GM13977 (cell line): ENCODE measurements around the gene ING3.
"Not testable (repeated sequence)": the region's sequence is repeated elsewhere in the genome, so short reads cannot be mapped to it uniquely, and the experiment has no call there.

ENCODE experiments used
- DNase-seq: peaks from one replicate; pipeline ENCODE4 v3.0.0; 2012; ENCODE audit warnings: low spot score
- in situ Hi-C: fragments of 300-500 bp; cut with MboI; formaldehyde crosslinking; loops from one replicate; pipeline ENCODE4 v1.12.0; 2022; ENCODE audit warnings: low sequenced_read_pairs, low pct_unique_long_range_greater_than_20kb, mixed read lengths, inconsistent platforms; ENCODE audit not compliant: unreplicated experiment
- TF ChIP-seq, protein P1 (sequence below): IDR thresholded peaks from 2 replicates; pipeline ENCODE4 v1.5.1; 2012; ENCODE audit warnings: mild to moderate bottlenecking, control low read depth; ENCODE audit not compliant: insufficient read depth; ENCODE audit errors: extremely low read depth, missing control alignments

Gene ING3

GRCh38 chr7:120998996-120999565, 48.5 kb downstream of the ING3 start:
- no peak for DNase-seq
- TF ChIP-seq, protein P1, sequence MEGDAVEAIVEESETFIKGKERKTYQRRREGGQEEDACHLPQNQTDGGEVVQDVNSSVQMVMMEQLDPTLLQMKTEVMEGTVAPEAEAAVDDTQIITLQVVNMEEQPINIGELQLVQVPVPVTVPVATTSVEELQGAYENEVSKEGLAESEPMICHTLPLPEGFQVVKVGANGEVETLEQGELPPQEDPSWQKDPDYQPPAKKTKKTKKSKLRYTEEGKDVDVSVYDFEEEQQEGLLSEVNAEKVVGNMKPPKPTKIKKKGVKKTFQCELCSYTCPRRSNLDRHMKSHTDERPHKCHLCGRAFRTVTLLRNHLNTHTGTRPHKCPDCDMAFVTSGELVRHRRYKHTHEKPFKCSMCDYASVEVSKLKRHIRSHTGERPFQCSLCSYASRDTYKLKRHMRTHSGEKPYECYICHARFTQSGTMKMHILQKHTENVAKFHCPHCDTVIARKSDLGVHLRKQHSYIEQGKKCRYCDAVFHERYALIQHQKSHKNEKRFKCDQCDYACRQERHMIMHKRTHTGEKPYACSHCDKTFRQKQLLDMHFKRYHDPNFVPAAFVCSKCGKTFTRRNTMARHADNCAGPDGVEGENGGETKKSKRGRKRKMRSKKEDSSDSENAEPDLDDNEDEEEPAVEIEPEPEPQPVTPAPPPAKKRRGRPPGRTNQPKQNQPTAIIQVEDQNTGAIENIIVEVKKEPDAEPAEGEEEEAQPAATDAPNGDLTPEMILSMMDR = no peak
- in situ Hi-C loops = loop anchor here (10.0 kb wide), 1 partner anchor 86 kb away; no protein-coding TSS in a partner anchor

GRCh38 chr7:121000081-121000983, 49.8 kb downstream of the ING3 start:
- DNase-seq = no peak

DNA sequence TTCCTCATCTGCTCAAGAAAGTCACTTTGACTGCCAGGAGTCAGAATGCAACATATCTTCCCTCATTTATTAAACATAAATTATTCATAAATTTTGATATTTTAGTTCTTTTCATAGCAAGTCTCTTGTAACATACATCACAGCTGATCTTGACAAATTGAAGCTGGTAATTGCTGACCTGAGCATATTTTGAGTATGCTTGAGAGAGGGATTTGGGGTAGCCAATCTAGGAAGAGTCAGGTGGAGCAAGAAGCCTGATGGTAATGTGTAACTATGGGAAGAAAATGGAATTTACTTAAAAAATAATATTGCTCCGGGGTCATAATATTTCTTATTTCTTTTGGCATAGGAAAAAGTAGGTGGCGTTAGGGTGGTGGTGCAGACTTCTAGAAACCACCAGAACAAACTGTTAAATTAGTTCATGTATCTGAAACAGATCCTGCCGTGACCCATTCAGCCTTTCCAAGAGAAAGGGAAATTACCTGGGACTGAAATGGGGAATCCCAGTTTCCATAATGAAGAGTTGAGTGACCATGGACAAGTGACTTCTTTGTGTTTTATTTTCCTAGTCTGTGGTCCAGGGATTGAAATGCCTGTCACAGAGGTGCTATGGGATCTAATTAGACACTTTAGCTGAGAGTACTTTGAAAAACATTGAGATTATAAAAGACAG, 50.8 kb downstream of the ING3 start:
- TF ChIP-seq, protein P1 = no peak
- no peak for DNase-seq
- in situ Hi-C loops = no loop called here

More at GRCh38 chr7:121000081-121000983, 49.8 kb downstream of the ING3 start:
- in situ Hi-C loops = no loop called here
- TF ChIP-seq, protein P1 = no peak

DNA sequence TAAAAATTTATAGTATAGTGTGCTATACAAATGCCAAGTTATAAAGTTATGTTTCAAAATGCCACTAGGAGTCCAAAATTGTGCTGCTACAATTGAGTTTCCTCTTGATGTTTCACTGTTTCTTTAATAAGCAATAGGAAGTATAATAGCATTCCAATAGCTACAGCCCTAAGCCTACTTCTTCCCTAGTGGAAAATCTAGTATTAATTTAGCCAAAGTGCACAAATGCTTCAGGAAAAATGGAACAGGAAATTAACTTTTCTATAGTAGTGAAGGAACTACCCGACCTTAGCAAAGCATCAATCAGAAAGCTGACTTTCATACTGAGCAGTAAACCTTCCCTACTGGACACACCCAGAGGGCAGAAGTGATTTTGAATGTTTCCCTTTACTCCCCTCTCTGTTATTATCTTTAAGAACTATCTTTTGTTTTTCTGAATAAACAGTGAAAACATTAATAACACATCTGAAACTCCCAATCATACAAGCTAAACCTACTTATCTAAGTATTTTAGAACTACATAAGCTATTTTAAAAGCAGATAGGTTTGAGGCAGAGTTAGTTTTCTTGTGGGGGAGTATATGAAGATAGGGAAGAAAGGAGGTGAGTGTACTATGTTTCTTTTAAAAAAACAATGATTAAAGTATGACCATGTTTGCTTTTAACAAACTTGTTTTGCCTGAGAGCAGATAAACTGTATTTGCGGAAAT, 51.6 kb downstream of the ING3 start:
- DNase-seq = no peak
- TF ChIP-seq, protein P1 = no peak
- in situ Hi-C loops = no loop called here

DNA sequence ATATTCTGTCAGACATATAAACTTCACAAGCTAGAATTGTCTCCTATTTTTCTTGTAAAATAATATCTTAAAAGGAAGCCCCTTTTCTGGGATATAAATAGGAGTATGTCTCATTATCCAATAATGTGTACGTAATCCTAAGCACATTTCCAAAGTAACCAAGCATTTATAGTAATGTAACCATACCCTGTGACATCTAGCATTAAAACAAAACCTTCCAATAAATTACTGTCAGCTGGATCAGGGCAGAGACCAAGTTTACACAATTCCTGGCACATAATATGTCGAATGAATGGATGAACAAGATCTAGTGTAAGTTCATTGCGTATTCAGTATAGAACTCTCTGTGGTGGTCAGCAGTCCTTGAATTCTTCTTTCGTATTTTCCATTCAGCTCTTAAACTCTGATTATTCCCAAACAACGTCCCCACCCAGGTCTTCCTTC, 52.2 kb downstream of the ING3 start:
- no peak for DNase-seq
- TF ChIP-seq, protein P1 = no peak
- in situ Hi-C loops = no loop called here

DNA sequence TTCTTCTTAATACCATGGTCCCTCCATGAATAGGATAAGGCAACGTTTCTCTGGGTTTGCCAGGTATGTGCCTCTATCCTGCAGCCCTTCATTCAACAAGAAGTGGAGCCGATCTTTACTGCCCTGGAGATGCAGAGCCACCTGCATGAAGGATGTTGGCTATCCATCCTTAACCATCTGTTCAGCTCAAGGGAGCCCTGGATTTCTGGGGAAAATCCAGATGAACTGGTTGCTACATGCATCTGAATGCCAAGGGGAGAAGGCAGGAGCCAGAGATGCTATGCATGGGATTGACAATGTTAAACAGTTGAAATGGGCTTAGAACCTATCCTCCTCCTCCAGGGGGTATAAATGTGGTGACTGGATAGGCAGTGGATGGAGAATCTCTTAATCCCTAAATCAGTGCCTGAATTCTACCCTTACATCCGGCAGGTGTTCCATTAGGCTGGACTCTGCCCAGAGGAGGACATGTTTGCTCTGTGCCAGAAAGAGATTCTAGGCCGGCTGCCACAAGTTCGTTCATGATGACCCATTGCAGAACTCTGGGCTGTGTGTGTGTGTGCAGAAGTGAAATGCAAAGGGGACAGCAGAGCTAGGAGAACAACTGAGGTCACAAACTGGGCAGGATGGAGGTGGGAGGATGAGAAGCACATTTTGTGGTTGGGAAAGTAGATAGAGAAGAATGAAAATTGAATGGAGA, 53.6 kb downstream of the ING3 start:
- no peak for DNase-seq
- TF ChIP-seq, protein P1 = no peak
- in situ Hi-C loops = no loop called here

GRCh38 chr7:121005058-121005457, 54.5 kb downstream of the ING3 start:
- DNase-seq, in situ Hi-C loops: not testable (repeated sequence)
